ENCODE data around the gene EFNA5.

Gene EFNA5

DNA sequence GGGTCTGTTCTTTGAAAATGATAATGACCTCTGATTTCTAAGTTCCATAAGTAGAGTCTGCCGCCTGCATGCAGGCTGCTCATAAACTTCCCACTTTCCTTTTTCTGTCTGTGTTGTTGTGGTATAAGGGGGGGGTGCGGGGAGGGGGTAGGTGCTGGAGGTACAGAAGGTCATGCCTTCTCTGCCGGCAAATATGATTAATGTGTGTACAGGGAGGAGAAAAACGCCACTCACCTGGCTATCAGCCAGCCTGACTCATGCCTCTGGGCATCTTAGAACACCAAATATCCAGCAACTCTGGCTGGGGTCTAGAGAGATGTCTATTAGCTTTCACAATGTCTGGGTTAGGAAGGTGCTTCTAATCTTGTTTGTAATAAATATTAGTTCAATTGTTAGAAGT, 128.3 kb downstream of the EFNA5 start (continued):
- TF ChIP-seq, protein P1, sequence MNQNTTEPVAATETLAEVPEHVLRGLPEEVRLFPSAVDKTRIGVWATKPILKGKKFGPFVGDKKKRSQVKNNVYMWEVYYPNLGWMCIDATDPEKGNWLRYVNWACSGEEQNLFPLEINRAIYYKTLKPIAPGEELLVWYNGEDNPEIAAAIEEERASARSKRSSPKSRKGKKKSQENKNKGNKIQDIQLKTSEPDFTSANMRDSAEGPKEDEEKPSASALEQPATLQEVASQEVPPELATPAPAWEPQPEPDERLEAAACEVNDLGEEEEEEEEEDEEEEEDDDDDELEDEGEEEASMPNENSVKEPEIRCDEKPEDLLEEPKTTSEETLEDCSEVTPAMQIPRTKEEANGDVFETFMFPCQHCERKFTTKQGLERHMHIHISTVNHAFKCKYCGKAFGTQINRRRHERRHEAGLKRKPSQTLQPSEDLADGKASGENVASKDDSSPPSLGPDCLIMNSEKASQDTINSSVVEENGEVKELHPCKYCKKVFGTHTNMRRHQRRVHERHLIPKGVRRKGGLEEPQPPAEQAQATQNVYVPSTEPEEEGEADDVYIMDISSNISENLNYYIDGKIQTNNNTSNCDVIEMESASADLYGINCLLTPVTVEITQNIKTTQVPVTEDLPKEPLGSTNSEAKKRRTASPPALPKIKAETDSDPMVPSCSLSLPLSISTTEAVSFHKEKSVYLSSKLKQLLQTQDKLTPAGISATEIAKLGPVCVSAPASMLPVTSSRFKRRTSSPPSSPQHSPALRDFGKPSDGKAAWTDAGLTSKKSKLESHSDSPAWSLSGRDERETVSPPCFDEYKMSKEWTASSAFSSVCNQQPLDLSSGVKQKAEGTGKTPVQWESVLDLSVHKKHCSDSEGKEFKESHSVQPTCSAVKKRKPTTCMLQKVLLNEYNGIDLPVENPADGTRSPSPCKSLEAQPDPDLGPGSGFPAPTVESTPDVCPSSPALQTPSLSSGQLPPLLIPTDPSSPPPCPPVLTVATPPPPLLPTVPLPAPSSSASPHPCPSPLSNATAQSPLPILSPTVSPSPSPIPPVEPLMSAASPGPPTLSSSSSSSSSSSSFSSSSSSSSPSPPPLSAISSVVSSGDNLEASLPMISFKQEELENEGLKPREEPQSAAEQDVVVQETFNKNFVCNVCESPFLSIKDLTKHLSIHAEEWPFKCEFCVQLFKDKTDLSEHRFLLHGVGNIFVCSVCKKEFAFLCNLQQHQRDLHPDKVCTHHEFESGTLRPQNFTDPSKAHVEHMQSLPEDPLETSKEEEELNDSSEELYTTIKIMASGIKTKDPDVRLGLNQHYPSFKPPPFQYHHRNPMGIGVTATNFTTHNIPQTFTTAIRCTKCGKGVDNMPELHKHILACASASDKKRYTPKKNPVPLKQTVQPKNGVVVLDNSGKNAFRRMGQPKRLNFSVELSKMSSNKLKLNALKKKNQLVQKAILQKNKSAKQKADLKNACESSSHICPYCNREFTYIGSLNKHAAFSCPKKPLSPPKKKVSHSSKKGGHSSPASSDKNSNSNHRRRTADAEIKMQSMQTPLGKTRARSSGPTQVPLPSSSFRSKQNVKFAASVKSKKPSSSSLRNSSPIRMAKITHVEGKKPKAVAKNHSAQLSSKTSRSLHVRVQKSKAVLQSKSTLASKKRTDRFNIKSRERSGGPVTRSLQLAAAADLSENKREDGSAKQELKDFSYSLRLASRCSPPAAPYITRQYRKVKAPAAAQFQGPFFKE (tag by site-specific recombination; IDR thresholded peaks at IDR 0.05; ENCODE audit: borderline replicate concordance): no peak
- TF ChIP-seq ZNF391 (tag by site-specific recombination; IDR thresholded peaks at IDR 0.05; ENCODE audit: borderline replicate concordance, low read depth): no peak
- TF ChIP-seq ZNF76 (tag by site-specific recombination; IDR thresholded peaks at IDR 0.05; ENCODE audit: borderline replicate concordance, low read depth): 0 out of 2 replicates have a peak, but pooled peaks have one; percentile 16
- TF ChIP-seq ZNF623 (tag by site-specific recombination; IDR thresholded peaks at IDR 0.05): no peak
- peak; percentile 81; the same call in 1 of the 2 replicates for TF ChIP-seq MEIS1 (CRISPR knock-in tag; IDR thresholded peaks at IDR 0.05; ENCODE audit: borderline replicate concordance)
- peak; percentile 94; the same call in 1 of the 2 replicates for TF ChIP-seq ZNF202 (tag by site-specific recombination; IDR thresholded peaks at IDR 0.05; ENCODE audit: borderline replicate concordance)
- TF ChIP-seq, protein P2, sequence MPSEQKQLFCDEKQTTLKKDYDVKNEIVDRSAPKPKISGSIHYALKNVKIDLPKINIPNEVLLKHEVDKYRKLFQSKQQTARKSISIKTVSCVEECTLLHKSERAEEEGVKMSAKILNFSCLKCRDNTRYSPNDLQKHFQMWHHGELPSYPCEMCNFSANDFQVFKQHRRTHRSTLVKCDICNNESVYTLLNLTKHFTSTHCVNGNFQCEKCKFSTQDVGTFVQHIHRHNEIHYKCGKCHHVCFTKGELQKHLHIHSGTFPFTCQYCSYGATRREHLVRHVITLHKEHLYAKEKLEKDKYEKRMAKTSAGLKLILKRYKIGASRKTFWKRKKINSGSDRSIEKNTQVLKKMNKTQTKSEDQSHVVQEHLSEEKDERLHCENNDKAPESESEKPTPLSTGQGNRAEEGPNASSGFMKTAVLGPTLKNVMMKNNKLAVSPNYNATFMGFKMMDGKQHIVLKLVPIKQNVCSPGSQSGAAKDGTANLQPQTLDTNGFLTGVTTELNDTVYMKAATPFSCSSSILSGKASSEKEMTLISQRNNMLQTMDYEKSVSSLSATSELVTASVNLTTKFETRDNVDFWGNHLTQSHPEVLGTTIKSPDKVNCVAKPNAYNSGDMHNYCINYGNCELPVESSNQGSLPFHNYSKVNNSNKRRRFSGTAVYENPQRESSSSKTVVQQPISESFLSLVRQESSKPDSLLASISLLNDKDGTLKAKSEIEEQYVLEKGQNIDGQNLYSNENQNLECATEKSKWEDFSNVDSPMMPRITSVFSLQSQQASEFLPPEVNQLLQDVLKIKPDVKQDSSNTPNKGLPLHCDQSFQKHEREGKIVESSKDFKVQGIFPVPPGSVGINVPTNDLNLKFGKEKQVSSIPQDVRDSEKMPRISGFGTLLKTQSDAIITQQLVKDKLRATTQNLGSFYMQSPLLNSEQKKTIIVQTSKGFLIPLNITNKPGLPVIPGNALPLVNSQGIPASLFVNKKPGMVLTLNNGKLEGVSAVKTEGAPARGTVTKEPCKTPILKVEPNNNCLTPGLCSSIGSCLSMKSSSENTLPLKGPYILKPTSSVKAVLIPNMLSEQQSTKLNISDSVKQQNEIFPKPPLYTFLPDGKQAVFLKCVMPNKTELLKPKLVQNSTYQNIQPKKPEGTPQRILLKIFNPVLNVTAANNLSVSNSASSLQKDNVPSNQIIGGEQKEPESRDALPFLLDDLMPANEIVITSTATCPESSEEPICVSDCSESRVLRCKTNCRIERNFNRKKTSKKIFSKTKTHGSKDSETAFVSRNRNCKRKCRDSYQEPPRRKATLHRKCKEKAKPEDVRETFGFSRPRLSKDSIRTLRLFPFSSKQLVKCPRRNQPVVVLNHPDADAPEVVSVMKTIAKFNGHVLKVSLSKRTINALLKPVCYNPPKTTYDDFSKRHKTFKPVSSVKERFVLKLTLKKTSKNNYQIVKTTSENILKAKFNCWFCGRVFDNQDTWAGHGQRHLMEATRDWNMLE (tag by site-specific recombination; conservative IDR thresholded peaks at IDR 0.05; ENCODE audit: low read depth): no peak
- TF ChIP-seq ZSCAN23 (tag by site-specific recombination; IDR thresholded peaks at IDR 0.05): no peak
- TF ChIP-seq ZNF621 (tag by site-specific recombination; IDR thresholded peaks at IDR 0.05): no peak
- TF ChIP-seq, protein P3, sequence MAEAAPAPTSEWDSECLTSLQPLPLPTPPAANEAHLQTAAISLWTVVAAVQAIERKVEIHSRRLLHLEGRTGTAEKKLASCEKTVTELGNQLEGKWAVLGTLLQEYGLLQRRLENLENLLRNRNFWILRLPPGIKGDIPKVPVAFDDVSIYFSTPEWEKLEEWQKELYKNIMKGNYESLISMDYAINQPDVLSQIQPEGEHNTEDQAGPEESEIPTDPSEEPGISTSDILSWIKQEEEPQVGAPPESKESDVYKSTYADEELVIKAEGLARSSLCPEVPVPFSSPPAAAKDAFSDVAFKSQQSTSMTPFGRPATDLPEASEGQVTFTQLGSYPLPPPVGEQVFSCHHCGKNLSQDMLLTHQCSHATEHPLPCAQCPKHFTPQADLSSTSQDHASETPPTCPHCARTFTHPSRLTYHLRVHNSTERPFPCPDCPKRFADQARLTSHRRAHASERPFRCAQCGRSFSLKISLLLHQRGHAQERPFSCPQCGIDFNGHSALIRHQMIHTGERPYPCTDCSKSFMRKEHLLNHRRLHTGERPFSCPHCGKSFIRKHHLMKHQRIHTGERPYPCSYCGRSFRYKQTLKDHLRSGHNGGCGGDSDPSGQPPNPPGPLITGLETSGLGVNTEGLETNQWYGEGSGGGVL (tag by site-specific recombination; IDR thresholded peaks at IDR 0.05): peak; percentile 99
- no peak for TF ChIP-seq YY1 (tag by site-specific recombination; IDR thresholded peaks at IDR 0.05)
- TF ChIP-seq, protein P4, sequence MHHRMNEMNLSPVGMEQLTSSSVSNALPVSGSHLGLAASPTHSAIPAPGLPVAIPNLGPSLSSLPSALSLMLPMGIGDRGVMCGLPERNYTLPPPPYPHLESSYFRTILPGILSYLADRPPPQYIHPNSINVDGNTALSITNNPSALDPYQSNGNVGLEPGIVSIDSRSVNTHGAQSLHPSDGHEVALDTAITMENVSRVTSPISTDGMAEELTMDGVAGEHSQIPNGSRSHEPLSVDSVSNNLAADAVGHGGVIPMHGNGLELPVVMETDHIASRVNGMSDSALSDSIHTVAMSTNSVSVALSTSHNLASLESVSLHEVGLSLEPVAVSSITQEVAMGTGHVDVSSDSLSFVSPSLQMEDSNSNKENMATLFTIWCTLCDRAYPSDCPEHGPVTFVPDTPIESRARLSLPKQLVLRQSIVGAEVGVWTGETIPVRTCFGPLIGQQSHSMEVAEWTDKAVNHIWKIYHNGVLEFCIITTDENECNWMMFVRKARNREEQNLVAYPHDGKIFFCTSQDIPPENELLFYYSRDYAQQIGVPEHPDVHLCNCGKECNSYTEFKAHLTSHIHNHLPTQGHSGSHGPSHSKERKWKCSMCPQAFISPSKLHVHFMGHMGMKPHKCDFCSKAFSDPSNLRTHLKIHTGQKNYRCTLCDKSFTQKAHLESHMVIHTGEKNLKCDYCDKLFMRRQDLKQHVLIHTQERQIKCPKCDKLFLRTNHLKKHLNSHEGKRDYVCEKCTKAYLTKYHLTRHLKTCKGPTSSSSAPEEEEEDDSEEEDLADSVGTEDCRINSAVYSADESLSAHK (tag by site-specific recombination; IDR thresholded peaks at IDR 0.05): no peak; the same call in 1 of the 2 replicates
- TF ChIP-seq ZNF426 (tag by site-specific recombination; IDR thresholded peaks at IDR 0.05): no peak
- no peak for TF ChIP-seq ZNF837 (tag by site-specific recombination; IDR thresholded peaks at IDR 0.05)
- TF ChIP-seq, protein P5, sequence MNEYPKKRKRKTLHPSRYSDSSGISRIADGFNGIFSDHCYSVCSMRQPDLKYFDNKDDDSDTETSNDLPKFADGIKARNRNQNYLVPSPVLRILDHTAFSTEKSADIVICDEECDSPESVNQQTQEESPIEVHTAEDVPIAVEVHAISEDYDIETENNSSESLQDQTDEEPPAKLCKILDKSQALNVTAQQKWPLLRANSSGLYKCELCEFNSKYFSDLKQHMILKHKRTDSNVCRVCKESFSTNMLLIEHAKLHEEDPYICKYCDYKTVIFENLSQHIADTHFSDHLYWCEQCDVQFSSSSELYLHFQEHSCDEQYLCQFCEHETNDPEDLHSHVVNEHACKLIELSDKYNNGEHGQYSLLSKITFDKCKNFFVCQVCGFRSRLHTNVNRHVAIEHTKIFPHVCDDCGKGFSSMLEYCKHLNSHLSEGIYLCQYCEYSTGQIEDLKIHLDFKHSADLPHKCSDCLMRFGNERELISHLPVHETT (tag by site-specific recombination; IDR thresholded peaks at IDR 0.05): peak; percentile 49; the same call in 1 of the 2 replicates
- TF ChIP-seq, protein P6, sequence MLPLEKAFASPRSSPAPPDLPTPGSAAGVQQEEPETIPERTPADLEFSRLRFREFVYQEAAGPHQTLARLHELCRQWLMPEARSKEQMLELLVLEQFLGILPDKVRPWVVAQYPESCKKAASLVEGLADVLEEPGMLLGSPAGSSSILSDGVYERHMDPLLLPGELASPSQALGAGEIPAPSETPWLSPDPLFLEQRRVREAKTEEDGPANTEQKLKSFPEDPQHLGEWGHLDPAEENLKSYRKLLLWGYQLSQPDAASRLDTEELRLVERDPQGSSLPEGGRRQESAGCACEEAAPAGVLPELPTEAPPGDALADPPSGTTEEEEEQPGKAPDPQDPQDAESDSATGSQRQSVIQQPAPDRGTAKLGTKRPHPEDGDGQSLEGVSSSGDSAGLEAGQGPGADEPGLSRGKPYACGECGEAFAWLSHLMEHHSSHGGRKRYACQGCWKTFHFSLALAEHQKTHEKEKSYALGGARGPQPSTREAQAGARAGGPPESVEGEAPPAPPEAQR (tag by site-specific recombination; IDR thresholded peaks at IDR 0.05): no peak
- TF ChIP-seq ZFP37 (tag by site-specific recombination; IDR thresholded peaks at IDR 0.05): peak; percentile 50; the same call in 1 of the 2 replicates
- no peak for TF ChIP-seq ZBTB1 (tag by site-specific recombination; IDR thresholded peaks at IDR 0.05)
- no peak for TF ChIP-seq ZNF510 (tag by site-specific recombination; IDR thresholded peaks at IDR 0.05; ENCODE audit: insufficient replicate concordance)
- TF ChIP-seq ZNF555 (tag by site-specific recombination; conservative IDR thresholded peaks at IDR 0.05): no peak
- TF ChIP-seq ZNF530 (tag by site-specific recombination; IDR thresholded peaks at IDR 0.05; ENCODE audit: low read depth): no peak

Data from HEK293 (cell line).